Stimulated activated CD4-positive, alpha-beta T cell treated with anti-CD3 and anti-CD28 coated beads, TNF-alpha, amount 100 ng/mL, for 48 hours (primary cell): Measurements from ENCODE around the gene ATP13A4.

ENCODE experiments used
- DNase-seq, 3 donors: peaks; one replicate each; pipeline ENCODE4 v3.0.0-alpha.2; 2020; ENCODE audit warnings: low read depth in 3 of 3

ATP13A4 gene

DNA sequence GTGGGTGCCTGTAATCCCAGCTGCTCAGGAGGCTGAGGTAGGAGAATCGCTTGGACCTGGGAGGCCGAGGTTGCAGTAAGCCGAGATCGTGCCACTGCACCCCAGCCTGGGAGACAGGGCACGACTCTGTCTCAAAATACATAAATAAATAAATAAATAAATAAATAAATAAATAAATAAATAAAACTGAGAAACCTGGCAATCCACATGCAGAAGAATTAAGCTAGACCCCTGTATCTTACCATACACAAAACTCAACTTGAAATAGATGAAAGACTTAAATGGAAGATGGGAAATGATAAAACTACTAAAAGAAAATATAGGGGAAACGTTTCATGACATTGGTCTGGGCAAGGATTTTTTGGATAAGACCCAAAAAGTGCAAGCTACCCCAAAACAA, 58.0 kb downstream of the ATP13A4 start:
- DNase-seq, result no peak

DNA sequence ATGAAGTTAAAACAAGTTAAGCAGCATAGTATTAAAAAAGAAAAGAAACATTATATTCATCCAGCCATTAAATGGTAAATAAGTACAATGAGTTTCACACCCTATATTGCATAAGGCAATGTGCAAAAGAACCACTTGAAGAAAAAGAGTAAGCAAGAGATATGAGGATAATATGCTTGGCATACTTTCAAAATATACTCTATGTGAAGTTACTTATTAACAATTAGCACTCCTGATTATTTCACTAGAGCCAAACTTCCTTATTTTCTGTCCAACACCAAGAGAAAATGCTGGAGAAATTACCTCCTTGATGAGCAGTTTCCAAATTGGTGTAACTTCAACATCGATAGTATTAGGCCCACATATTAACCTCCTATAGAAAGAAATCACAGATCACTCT, 63.7 kb downstream of the ATP13A4 start:
- DNase-seq, result no peak

DNA sequence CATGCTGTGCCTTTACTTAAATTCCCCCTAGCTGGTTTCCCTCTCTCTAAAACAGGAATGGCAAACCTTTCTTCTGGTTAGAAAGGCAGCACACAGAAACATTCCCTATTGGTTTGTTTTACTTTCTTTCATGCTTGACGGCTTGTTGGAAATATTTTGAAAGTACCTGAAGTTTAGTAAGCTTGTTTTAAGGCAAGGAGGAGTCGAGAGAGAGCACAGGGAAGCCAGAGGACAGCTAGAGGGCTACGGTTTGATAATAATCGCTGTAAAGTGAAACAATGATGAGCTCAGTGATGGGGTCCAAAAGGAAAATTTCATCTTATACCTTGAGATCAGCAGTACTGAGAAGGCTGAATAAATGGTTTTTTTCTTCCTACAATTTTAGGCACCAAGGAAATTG, 64.1 kb downstream of the ATP13A4 start:
- DNase-seq, result no peak

DNA sequence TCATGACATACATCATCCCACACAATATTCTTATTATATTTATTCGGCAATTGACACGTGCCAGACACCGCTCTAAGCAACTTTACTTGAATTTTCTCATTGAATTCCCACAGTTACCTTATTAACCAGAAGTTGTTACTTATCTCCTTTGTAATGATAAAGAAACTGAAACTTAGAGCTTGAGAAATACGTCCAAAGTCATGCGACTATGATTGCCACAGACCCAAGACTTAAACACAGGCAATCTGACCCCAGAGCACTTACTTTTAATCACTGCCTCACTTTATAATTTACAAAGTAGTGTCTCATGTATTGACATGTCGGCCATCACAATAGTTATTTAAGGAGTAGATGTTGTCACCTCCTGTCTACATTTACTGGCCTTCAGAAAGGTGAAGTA, 64.7 kb downstream of the ATP13A4 start:
- DNase-seq, result no peak

DNA sequence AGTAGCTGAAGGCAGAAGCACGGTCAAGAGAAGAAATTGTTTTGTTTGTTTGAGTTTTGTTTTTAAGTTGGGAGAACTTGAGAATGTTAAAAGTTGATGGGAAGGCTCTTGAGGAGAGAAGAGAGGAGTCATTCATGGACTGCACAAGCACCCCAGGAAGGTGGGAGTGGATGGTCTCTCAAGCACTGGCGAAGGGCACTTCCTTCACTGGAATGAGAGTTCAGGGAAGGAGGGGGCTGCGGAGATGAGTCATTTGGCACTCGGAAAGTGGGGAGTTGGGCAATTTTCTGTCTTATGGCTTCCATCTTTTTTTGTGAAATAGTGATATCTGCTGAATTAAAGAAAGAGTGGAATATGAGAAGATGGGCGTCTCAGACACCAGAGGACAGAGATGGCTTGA, 66.0 kb downstream of the ATP13A4 start:
- DNase-seq, result no peak

DNA sequence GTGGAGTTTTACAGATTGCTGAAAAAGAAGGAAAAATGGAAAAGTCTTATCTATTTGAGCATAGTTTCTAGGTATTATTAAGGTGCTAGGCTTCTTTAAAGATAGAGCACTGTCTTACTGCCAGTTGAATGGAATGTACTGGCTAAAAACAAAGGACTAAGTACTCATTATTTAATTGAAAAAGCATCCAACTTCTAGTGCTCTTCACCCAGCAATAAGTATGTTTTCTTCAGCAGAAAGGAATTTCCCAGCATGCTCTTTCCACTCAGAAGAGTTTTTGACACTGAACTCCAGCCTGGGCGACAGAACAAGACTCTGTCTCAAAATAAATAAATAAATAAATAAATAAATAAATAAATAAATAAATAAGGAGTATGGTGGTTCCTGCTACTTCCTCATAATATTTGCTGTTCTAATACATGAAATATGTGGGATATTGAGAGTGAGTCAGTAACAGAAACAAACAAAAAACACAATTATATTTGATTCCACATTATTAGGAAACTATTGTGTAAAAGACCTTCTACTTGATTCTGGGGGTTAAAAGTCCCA, 70.6 kb downstream of the ATP13A4 start:
- DNase-seq, result no peak

DNA sequence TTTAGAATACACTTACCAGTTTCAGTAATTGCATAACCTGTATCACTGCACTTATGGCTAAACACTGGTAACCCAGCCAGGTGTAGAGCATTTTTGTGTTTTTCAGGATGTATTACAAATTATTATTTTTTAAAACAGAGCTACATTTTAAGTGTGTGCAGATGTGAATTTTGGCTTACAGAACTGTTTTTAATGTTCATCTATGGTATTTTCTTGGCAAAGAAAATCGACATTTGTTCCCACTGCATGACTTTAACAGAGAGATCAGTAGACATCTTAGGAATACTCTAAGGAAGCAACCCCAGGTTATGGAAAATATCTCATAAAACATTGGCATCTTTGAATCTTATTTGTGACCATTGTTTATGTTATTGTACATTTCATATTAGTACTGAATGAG, 73.3 kb downstream of the ATP13A4 start:
- no peak for DNase-seq

DNA sequence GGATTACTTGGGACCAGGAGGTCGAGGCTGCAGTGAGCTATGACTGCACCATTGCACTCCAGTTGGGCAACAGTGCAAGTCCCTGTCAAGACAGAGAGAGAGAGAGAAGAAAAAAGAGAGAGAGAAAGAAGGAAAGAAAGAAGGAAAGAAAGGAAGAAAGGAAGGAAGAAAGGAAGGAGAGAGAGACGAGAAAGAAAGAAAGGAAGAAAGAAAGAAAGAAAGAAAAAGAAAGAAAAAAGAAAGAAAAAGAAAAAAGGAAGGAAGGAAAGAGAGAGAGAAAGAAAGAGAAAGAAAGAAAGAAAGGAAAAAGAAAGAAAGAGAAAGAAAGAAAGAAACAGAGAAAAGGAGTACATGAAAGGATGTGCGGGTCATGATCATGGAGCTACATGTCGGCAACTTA, 80.2 kb downstream of the ATP13A4 start:
- DNase-seq, result no peak

DNA sequence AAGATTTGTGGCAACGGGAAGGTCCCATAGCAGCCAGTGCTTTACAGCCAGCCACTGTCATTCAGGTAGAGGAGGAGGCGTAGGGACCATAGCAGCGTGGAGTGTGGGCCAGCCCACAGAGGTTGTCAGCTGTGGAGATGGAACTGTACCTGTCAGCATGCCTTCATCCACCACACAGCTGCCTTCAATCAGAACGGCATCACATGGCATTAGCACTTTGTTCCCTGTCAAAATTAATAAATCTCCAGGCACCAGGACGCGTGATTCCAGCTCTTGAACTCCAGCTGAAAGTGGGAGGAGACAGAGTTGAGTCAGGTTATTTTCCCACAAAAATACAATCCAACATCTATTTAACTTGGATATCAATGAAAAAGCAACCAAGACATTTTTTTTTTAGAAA, 84.0 kb downstream of the ATP13A4 start:
- no peak for DNase-seq

DNA sequence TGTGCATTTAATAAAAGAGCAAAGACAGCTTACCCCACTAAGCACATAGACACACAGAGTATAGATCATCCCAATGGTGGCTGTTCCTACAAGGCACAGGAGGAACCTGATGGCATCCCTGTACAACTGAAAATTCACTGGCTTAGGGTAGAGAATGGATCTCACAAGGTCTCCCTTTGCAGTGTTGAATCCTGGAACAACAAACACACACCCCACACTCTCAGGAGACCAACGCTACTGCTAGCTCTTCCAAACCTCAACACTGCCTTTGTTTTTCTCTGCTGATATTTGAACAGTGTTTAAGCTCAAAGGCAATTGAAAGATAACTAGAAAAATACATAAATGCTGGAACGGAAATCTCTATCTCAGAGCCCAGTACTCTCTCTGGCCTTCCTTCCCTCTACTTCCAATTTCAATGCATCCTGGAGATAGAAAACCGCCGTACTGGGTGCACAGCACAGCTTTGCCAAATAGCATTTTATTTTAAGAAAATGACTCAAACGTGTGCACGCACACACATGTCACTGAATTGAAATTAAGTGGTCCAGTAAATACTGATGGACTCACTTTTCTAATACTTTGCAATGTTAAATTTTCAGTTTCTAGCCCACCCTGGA, 88.6 kb downstream of the ATP13A4 start:
- no peak for DNase-seq

DNA sequence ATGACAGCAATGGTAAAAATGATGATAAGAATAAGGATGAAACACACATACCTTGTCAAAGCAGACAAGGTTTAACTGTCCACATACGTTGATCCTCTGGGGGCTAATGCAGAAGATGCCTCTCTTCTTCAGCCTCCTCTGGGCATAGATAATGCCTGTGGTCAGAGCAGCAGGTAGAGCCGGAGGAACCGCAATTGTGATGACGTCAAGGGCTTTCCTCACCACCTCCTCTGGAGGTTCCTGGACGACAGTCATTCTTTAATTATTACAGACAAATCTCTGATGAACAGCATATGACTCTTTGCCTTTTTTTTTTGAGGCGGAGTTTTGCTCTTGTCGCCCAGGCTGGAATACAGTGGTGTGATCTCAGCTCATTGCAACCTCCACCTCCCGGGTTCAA, 89.8 kb downstream of the ATP13A4 start:
- DNase-seq, result no peak

DNA sequence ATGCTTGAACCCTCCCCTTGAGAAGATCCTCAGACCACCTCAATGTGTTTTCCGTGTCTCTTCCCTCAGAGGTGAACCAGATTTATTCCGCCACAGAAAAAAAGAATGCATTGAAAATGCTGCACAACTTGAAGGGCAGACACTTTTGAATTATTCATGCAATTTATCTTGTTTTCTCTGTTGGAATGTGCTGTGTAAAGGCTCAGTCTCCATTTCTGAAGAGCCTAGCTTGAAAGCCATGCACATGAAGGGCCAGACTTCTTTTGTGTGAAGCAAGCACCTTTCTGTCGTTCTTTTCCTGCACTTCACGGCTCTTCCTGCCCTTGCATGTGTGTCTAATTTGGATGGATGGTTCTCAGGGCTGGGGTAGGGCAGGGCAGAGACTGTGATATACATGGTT, 97.2 kb downstream of the ATP13A4 start:
- no peak for DNase-seq

DNA sequence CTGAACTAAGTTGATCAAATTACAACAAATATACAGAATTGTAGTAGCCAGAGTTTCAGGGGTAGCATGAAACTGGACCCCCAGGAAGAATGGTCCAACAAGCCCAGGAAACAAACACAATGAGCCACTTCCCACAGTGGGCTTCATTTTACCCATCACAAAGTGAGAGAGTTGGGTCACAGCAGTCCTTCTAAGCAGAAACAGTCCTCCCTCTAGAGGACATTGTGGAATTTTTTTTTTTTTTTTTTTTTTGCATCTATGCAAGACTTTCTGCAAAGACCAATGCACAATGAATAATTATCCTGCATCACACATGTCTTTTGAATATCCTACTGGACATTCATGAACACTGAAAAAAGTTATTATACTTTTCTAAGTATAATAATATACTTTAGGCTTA, 102.4 kb downstream of the ATP13A4 start:
- DNase-seq, result no peak

DNA sequence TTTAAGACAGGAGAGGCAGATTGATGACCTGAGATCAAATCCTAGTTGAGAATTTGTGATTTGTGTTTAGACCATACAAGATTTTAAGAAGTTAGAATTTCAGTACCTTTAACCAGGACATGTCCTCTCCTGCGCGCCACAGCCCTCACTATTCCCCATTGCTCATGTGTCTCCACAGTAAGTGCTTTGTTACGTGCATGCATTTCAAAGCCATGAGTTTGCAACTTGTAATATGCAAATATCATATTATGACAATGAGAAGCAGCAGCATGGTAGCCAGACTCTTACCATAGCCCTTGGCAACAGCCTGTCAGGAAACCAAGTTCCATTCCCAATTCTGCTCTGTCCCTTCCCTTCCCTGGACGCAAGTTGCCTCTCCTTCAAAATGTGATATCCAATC, 102.8 kb downstream of the ATP13A4 start:
- DNase-seq, result no peak

DNA sequence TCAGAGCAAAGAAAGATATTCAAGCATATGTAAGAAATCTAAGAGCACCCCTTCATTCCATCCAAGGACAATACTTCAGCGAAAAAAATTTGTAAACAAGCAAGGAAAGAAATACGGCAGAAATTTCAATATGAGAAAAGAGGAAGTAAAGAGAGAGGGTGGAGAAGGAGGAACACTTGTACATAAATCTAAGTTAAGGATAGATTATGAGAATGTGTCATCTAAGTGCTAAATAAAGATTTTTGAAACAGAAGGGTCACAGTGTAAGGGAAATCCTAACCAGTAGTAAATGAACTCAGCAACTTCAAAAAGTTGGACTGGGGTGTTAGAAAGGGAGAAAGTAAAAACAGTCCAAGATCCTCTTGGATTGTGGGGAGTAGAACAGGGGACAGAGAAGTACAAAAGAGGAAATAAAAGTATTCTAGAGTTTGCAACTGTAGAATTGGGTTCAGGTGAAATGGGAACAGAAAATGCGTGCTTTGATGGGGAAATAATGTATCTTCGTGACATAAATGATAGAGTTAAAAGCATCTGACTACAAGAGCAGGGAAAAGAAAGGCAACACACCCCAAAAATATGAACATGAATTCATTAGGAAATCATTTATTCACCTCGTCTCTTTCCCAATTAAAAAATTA, 107.6 kb downstream of the ATP13A4 start:
- DNase-seq, result no peak

DNA sequence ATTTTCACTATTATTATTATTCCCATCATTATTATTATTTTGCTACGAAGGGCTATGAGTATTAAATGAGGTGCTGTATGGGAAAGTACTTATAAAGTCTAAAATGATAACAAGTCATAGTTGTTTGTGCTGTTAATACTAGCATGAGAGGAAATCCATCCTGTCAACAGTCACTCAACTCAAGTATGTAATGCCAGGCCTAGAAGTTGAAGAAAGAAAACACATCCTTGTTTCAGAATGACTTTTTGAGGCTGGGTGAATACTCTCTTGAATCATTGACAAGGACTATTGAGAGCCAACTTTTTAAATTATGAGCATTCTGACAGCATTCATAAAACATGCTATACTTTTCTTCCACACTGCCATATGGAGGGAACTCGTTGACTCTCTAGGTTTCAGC, 115.3 kb downstream of the ATP13A4 start:
- no peak for DNase-seq

DNA sequence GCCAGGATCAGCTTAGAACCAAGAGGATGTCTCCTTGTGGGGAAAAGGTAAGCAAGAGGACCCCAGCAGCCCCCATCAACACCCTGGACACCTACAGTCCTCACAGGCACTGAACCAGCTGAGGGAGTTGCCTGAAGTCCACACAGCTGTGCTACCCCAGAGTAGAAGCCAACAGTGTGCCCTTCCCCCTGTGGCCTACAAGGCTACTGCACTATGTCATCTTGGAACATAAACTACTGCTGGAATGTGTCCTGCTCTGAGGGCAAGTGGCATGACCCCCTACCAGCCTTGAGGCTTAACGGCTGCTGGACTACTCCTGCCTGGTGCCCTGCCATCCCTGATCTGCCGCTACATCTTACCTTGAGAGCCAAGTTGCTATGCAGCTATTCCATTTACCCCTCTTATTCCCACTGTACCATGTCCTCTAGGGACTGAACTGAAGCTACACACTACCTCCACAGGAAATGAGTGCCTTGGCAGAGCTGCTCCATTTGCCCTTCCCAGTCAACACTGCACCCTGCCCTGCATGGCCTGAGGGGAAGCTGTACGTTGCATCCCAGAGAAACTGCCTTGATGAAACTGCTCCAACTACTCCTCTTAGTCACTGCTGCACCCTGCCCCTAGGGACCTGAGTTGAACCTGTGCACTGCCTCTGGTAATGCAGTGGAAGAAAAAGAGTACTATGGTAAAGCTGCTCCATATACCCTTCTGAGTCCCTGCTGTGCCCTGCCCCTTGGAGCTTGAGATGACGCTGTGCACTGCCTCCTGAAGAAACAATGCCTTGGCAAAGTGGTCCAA, 135.9 kb downstream of the ATP13A4 start:
- DNase-seq, result no peak

DNA sequence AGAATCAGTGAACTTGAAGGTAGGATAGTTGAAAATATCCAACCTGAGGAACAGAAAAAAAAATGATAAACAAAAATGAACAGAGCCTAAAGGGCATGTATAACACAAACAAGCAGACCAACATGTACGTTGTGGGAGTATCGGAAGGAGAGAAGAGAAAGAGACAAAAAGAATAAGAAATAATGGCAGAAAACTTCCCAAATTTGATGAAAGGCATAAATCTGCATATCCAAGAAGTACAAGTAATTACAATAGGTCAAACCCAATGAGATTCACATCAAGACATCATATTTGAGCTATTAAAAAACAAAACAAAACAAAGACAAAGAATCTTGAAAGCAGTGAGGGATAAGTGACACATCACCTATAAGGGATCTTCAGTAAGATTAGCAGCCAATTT, 138.1 kb downstream of the ATP13A4 start:
- DNase-seq, result no peak

DNA sequence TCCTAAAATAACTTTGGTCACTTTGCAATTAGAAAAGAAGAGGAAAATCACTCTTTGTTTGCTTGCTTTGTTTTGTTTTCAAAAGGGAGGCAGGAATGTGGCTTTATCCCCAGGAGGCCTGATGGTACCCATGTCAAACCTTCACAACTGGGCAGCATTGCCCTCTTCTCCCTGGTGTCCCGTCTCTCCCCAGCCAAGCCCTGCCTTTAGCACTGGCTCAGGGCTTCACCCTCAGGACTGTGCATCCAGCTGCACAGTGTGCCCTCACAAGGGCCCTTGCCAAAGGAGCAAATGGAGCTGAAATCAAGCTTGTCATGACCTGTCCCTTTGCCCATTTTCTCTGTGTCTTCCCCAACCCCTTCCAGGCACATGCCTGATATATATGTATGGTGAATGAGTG, 147.0 kb downstream of the ATP13A4 start:
- DNase-seq, result no peak

DNA sequence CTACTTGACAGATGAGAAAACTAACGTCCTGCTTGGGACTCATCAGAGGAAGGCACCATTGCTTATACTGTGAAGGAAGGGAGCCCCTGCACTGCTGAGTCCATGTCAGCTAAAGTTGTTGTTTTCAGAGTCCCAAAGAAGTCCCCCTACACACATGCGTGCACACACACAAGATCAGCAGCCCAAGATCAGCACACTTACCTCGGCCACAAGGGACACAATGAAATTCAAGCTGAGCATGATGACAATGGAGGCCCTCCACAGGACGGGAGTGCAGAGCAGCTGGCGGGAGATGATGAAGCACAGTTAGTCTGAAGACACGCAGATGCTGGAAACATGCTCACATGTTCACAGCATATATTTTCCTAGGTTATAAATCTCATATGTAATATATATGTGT, 147.6 kb downstream of the ATP13A4 start:
- no peak for DNase-seq

DNA sequence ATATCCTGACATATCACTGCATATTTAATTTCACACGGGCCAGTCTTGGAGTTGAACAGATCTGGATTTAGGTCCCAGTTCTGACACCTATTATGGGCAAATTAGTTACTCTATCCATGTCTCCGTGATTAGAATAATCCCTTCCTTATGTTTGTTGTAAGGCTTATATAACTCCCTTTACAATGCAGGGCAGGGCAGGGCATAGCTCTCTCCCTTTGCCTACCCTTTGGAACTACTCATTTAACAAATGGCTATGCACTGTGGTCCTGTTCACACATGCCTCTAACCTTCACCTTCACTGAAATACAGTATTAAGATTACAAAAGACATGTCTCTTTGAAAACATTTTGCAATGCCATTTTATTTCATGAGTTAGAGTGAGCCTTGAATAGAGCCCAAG, 151.4 kb downstream of the ATP13A4 start:
- no peak for DNase-seq

DNA sequence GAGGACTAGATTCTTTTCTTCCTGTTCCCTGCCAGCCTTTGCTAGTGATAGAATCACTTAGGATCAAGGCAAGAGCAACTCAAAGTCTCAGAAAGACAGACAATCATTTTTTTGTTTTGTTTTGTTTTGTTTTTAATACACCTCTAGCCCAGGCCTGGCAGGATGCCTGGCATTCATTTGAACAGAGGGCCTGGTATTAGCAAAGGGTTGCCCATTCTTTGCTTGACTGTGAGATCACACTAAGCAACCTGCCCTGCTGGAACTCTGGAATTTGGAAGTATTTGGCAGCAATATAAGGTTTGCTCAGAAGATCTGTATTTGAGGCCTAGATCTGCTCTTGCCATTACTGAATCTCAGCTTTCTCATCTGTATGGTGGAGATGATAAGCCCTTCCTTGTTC, 154.4 kb downstream of the ATP13A4 start:
- no peak for DNase-seq
